Activated T-cell treated with anti-CD3 and anti-CD28 coated beads, Interleukin-2, amount 50 U/mL, for 4 hours (primary cell): Measurements from ENCODE around the gene PRM2. TPM values are rescaled to one million over a fixed set of nuclear protein-coding genes. Genes with fewer than 3 reads are reported as not detected.

Source experiments
- ATAC-seq, 2 donors: fragments of 200-7000 bp; cut with Tn5 transposase; one replicate each; pipeline ENCODE4 v1.10.0; 2021
- DNase-seq: peaks from one replicate; pipeline ENCODE4 v3.0.0-alpha.2; 2020
- H3K27me3 Mint-ChIP-seq: one replicate; pipeline ENCODE4 v1.8.0; 2021; ENCODE audit warnings: low read depth, mixed read lengths
- H3K36me3 Mint-ChIP-seq: one replicate; pipeline ENCODE4 v1.8.0; 2022; ENCODE audit warnings: mixed read lengths; ENCODE audit not compliant: insufficient read depth
- H3K4me1 Mint-ChIP-seq: one replicate; pipeline ENCODE4 v1.8.0; 2021; ENCODE audit warnings: low read depth, mixed read lengths
- H3K4me3 Mint-ChIP-seq: one replicate; pipeline ENCODE4 v1.8.0; 2021; ENCODE audit warnings: mild to moderate bottlenecking, moderate library complexity, mixed read lengths
- H3K9me3 Mint-ChIP-seq: one replicate; pipeline ENCODE4 v1.8.0; 2021; ENCODE audit warnings: mixed read lengths
- total RNA-seq, 3 donors: library from RNA; stranded (reverse); gene quantifications; one replicate each; pipeline ENCODE4 v1.2.1, GENCODE V29; 2021

PRM2 gene
- total RNA-seq, 3 donors from 2014 or later: not detected

DNA sequence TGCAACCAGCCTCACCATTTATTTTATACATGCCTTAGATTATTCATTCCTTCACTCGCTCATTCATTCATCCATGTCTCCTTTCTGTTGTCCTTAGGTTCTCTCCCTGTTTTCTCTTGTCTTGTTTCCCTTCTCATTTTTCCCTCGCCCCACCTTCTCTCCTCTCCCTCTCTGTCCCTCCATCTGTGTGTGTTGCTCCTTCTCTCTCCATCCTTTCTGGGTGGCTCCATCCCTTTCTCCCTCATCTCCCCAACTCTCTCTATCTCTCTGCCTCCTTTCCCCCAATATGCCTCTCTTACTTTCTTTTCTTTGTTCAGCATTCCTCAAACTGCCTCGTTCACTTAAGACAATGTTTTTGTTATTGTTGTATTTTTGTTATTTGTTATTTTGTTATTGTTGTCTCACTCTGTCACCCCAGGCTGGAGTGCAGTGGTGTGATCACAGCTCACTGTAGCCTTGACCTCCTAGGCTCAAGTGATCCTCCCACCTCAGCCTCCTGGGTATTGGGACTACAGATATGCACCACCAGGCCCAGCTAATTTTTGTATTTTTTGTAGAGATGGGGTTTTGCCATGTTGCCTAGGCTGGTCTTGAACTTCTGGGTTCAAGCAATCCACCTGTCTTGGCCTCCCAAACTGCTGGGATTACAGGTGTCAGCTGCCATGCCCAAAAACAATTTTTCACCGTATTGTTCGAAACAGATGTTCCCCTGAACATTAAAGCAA lies 34.6 kb downstream of the PRM2 start:
- Mint-ChIP-seq H3K36me3 (no peaks in the 10 kb centered on the region), H3K4me1 (peaks cover 29% of the 10 kb centered on the region), H3K27me3 (no peaks in the 10 kb centered on the region), H3K9me3 (no peaks in the 10 kb centered on the region), H3K4me3 (no peak overlapping the region)
- DNase-seq (no peak), ATAC-seq (no peak)

GRCh38 chr16:11240636-11241473 lies 35.4 kb downstream of the PRM2 start:
- DNase-seq (no peak), ATAC-seq (peak in 1 of 2 donors; percentile 23)
- Mint-ChIP-seq H3K4me1 (peaks cover 26% of the 10 kb centered on the region), H3K9me3 (no peaks in the 10 kb centered on the region), H3K36me3 (no peaks in the 10 kb centered on the region), H3K4me3 (peak overlapping the region; percentile 54), H3K27me3 (no peaks in the 10 kb centered on the region)

DNA sequence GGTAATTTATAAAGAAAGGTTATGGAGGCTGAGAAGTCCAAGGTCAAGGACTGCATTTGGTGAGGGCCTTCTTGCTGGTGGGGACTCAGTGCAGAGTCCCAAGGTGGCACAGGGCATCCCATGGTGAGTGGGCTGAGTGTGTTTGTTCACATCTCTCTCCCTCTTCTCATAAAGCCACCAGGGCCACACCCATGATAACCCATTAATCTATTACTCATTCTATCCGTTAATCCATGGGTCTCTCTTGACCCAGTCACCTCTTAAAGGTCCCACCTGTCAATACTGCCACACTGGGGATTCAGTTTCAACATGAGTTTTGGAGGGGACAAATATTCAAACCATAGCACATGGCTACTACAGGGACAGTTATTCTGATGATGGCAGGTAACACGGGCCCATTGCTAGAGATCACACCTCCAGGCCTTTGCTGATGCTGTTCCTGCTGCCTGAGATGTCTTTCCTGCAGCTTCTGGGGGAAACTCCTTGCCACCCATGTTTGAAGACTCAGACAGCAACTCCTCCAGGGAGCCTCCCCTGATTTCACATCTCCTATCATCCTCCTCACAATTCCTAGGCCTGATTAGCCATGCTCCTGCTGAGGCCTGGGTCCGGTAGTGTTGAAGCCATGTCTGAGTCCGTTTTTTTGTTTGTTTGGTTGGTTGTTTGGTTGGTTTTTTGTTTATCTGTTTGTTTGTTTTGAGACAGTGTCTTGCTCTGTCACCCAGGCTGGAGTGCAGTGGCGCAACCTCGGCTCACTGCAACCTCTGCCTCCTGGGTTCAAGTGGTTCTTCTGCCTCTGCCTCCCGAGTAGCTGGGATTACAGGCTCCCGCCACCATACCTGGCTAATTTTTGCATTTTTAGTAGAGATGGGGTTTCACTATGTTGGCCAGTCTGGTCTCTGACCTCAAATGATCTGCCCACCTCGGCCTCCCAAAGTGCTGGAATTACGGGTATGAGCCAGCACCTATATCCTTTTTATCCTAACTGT lies 36.3 kb downstream of the PRM2 start:
- Mint-ChIP-seq H3K27me3 (no peaks in the 10 kb centered on the region), H3K4me1 (peaks cover 26% of the 10 kb centered on the region), H3K4me3 (peak overlapping the region; percentile 54), H3K36me3 (no peaks in the 10 kb centered on the region), H3K9me3 (no peaks in the 10 kb centered on the region)
- DNase-seq (no peak), ATAC-seq (no peak)

DNA sequence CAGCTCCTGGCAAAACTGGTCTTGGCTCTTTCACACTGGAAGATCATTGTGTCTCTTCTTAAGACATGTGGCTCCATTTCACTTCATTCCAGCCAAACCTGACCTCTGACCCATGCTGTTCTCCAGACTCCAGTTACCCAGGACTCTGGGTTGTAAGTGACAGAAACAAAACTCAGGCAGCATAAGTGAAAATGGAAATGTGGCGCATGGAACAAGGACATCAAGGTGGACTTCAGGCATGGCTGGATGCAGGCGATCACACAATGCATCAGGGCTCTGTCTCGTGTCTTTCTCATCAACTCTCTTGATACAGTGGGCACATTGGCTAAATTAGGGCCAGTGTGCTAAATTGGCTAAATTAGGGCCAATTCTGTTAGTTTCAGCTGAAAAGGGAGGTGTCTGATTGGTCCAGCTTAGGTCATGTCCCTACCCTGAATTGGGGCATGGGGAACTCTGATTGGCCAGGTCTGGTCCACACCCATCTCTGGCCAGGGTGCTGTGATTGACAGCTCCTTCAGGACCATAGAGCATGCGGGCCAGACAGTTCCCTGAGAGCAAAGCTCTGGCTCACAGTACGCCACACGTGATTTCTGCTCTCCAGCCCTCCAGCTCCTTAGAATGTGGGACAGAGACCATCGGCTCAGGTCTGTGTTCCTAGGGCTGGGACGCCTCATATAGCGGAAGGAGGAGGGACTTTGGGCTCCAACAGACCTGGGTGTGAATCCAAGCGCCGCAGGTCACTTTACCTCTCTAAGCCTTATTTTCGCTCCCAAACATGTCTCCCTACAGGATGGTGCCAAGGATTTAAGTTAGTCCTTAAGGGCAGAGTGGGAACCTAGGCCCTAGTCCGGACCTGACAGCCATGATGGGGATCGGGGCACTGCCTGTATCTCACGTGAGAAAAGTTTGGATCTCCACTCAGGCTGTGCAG lies 37.7 kb downstream of the PRM2 start:
- DNase-seq: no peak
- H3K4me1 Mint-ChIP-seq: peaks cover 38% of the 10 kb centered on the region
- H3K36me3 Mint-ChIP-seq: no peaks in the 10 kb centered on the region
- no peaks in the 10 kb centered on the region for H3K9me3 Mint-ChIP-seq
- no peaks in the 10 kb centered on the region for H3K27me3 Mint-ChIP-seq
- no peak for ATAC-seq
- no peak overlapping the region for H3K4me3 Mint-ChIP-seq

DNA sequence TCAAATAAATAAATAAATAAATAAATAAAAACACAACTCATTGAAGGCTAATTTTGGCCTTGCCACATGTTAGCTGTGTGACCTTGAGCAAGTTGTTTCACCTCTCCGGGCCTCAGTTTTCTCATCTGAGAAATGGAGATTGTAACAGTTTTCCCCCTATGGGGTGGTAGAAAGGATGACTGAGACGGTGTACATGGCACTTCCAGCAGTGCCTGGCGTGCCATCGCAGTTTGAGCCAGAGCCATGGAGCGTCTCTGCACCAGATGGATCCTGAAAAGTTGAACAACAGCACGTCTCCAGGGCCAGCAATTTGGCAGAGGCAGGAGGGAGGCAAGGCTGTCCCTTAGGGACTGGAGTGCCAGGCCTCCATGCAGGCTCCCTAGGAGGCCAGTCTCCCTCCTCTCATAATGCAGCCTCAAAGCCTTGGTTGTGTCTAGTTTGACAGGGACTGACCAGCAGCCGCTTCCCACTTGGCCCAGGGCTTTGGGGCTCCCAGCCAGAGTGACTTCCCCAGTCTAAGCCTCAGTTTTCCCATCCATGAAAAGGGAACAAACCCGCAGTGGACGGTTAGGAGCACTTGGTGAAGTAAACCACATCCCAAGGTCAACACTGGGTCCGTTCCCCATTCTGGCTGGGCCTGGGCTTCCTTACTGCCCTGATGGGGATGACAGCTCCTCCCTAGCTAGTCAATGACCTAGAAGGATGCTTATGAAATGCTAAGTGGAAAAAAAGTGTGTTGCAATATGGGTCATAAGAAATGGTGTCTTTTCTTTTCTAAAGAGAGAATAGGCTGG lies 39.6 kb downstream of the PRM2 start:
- no peak for ATAC-seq
- H3K27me3 Mint-ChIP-seq: no peaks in the 10 kb centered on the region
- H3K9me3 Mint-ChIP-seq: no peaks in the 10 kb centered on the region
- no peaks in the 10 kb centered on the region for H3K36me3 Mint-ChIP-seq
- no peak for DNase-seq
- H3K4me3 Mint-ChIP-seq: no peak overlapping the region
- peaks cover 56% of the 10 kb centered on the region for H3K4me1 Mint-ChIP-seq

GRCh38 chr16:11235703-11235991 lies 40.6 kb downstream of the PRM2 start:
- Mint-ChIP-seq H3K4me3 (no peak overlapping the region), H3K4me1 (peaks cover 61% of the 10 kb centered on the region), H3K36me3 (no peaks in the 10 kb centered on the region), H3K27me3 (no peaks in the 10 kb centered on the region), H3K9me3 (no peaks in the 10 kb centered on the region)
- DNase-seq (no peak), ATAC-seq (no peak)

GRCh38 chr16:11234884-11235702 lies 41.2 kb downstream of the PRM2 start:
- no peak for DNase-seq

GRCh38 chr16:11233727-11234376 lies 42.4 kb downstream of the PRM2 start:
- Mint-ChIP-seq H3K36me3 (no peaks in the 10 kb centered on the region), H3K27me3 (no peaks in the 10 kb centered on the region), H3K4me3 (peak overlapping the region; percentile 53), H3K4me1 (peaks cover 62% of the 10 kb centered on the region), H3K9me3 (no peaks in the 10 kb centered on the region)
- peak; percentile 72 for DNase-seq
- ATAC-seq: peak; percentile 70 to 73

More at GRCh38 chr16:11234884-11235702, 41.2 kb downstream of the PRM2 start:
- Mint-ChIP-seq H3K27me3 (no peaks in the 10 kb centered on the region), H3K36me3 (no peaks in the 10 kb centered on the region), H3K4me3 (peak overlapping the region; percentile 51), H3K9me3 (no peaks in the 10 kb centered on the region), H3K4me1 (peaks cover 56% of the 10 kb centered on the region)
- no peak for ATAC-seq

DNA sequence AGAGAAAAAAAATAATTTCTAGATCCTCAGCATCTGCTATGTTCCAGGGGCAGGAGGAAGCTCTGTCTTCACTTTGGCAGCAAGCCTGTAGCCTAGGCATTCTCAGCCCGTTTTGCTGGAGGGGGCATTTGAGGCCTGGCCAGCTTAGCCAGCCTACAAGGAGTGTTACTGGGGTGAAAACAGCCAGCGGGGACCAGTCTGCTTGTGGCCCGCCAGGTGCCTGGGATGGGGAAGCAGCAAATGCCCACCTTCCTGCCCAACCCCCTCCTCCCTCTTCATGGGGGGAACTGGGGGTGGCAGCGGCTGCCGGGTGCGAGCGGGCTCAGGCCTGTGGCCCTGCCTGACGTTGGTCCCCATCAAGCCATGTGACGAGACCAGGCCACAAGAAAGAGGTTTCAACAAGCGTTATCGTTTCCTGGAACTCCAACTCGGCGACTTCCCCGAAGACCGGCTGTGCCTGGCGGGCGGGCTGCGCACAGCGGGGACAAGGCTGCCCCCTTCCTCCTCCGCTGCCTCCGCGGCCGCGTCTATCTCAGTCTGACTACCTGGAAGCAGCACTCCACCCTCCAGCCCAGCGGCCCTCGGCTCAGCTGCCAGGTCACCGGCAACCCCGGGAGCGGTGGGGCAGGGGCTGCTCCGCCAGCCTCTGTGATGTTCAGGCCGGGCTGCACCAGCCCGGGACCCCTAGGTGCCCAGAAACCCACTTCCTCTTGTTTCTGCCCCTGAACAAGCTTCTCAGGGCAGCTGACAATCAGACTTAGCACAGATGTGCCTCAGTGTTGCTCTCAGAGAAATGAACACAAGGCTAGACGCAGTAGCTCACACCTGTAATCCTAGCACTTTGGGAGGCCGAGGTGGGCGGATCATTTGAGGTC lies 43.2 kb downstream of the PRM2 start:
- DNase-seq (peak; percentile 89), ATAC-seq (peak; percentile 83 to 85)
- Mint-ChIP-seq H3K36me3 (no peaks in the 10 kb centered on the region), H3K27me3 (no peaks in the 10 kb centered on the region), H3K4me3 (peak overlapping the region; percentile 53), H3K9me3 (no peaks in the 10 kb centered on the region), H3K4me1 (peaks cover 63% of the 10 kb centered on the region)

DNA sequence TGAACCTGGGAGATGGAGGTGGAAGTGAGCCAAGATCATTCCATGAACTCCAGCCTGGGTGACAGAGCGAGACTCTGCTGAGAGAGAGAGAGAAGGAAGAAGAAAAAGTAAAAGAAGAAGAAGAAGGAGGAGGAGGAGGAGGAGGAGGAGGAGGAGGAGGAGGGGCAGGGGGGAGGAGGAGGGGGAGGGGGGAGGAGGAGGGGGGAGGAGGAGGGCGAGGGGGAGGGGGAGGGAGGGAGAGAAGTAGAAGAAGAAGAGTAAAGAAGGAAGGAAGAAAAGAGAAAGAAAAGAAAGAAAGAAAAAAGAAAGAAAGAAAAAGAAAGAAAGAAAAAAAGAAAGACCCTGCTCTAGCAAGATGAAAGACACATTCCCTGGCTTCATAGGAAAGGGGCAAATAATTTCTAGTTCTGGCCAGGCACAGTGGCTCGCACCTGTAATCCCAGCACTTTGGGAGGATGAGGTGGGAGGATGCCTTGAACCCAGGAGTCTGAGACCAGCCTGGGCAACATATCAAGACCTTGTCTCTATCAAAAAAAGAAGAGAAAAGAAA lies 43.9 kb downstream of the PRM2 start:
- Mint-ChIP-seq H3K27me3 (no peaks in the 10 kb centered on the region), H3K4me1 (peaks cover 65% of the 10 kb centered on the region), H3K36me3 (no peaks in the 10 kb centered on the region), H3K4me3 (peak overlapping the region; percentile 53), H3K9me3 (no peaks in the 10 kb centered on the region)
- ATAC-seq (no peak), DNase-seq (no peak)

DNA sequence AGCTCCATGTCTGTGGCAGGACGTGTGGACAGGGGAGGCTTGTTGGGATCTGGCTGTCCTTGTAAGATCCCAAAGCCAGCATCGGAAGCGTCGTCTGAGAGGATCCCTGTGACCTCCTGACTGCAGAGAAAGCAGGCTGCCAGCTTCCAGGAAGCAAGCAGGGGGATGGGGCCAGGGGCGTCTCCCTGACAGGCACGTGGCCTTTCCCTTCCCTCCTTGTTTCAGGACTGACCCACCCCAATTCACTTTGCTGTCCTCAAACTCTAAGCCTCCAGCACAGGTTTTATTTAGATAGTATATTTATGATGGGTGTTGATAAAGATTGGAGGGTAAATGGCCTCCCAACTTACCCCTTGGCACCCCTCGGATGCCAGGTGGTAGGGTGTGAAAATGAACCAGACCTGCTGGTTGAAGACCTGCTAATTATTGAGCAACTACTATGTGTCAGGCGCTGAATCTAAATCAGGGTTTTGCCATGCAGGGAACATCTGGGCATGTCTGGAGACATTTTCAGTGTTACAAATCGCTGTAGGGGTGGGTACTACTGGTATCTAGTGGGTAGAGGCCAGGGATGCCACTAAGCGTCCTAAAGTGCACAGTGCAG lies 44.8 kb downstream of the PRM2 start:
- H3K4me3 Mint-ChIP-seq: peak overlapping the region; percentile 8

More for the DNA sequence above, 44.8 kb downstream of the PRM2 start:
- Mint-ChIP-seq H3K36me3 (no peaks in the 10 kb centered on the region), H3K9me3 (no peaks in the 10 kb centered on the region), H3K27me3 (no peaks in the 10 kb centered on the region), H3K4me1 (peaks cover 68% of the 10 kb centered on the region)
- DNase-seq (no peak), ATAC-seq (no peak)
